Caco-2 (cell line): ENCODE data around the gene DYRK1A. TPM values are rescaled to one million over a fixed set of nuclear protein-coding genes. Genes with fewer than 3 reads are reported as not detected.

Experiments used
- BruUV-seq: library from RNA; stranded (reverse); fragments of 400-500 nt; replicated peaks from 2 replicates; lab custom pipeline; 2021; lab: Mats Ljungman, UMichigan
- CTCF ChIA-PET: fragments of 300-600 bp; sonication (Branson Sonifier 250); formaldehyde crosslinking; loops from one replicate; lab custom pipeline; 2022; ENCODE audit warnings: antibody characterized with exemption; lab: Charles Lee
- POLR2A ChIA-PET: fragments of 300-600 bp; sonication (Branson Sonifier 250); formaldehyde crosslinking; loops from one replicate; lab custom pipeline; 2022; ENCODE audit warnings: antibody characterized with exemption; lab: Charles Lee
- DNase-seq, 2 experiments: peaks; one replicate each; pipeline versions ENCODE4 v3.0.0 to v3.0.0-alpha.2; 2020 to 2022
- H3K27me3 ChIP-seq: replicated peaks from 2 replicates; pipeline ENCODE4 v1.6.0; 2011; ENCODE audit warnings: low read length; ENCODE audit not compliant: control insufficient read depth, insufficient read depth
- H3K36me3 ChIP-seq: 2 replicates; pipeline ENCODE4 v1.5.1; 2011; ENCODE audit warnings: low read length; ENCODE audit not compliant: control insufficient read depth, insufficient read depth
- H3K4me1 ChIP-seq: fragments of 250-450 bp; sonication (Bioruptor Pico); 2 replicates; pipeline ENCODE4 v1.5.1; 2020; ENCODE audit warnings: mild to moderate bottlenecking
- H3K4me3 ChIP-seq: 2 replicates; pipeline ENCODE4 v1.5.1; 2011; ENCODE audit warnings: low read depth, mild to moderate bottlenecking, control low read depth, low read length
- H3K9me3 ChIP-seq: fragments of 250-450 bp; sonication (Bioruptor Pico); 2 replicates; pipeline ENCODE4 v1.5.1; 2020; ENCODE audit warnings: mild to moderate bottlenecking, moderate library complexity
- H3K27ac Mint-ChIP-seq: one replicate; pipeline ENCODE4 v1.8.0; 2022; ENCODE audit warnings: mixed read lengths; ENCODE audit not compliant: unreplicated experiment
- H3K27me3 Mint-ChIP-seq: one replicate; pipeline ENCODE4 v1.8.0; 2022; ENCODE audit warnings: mixed read lengths; ENCODE audit not compliant: insufficient read depth, unreplicated experiment
- H3K36me3 Mint-ChIP-seq: one replicate; pipeline ENCODE4 v1.8.0; 2022; ENCODE audit warnings: mild to moderate bottlenecking, mixed read lengths; ENCODE audit not compliant: insufficient read depth, unreplicated experiment
- H3K4me1 Mint-ChIP-seq: one replicate; pipeline ENCODE4 v1.8.0; 2022; ENCODE audit warnings: low read depth, mixed read lengths; ENCODE audit not compliant: unreplicated experiment
- H3K4me3 Mint-ChIP-seq: one replicate; pipeline ENCODE4 v1.8.0; 2022; ENCODE audit warnings: mild to moderate bottlenecking, moderate library complexity, mixed read lengths; ENCODE audit not compliant: unreplicated experiment
- H3K9me3 Mint-ChIP-seq: one replicate; pipeline ENCODE4 v1.8.0; 2022; ENCODE audit warnings: mixed read lengths; ENCODE audit not compliant: unreplicated experiment
- CTCF ChIP-seq, 2 experiments: fragments of 200-600 bp in 1 of 2; IDR thresholded peaks; 1 replicate in 1 of 2; 2 replicates in 1 of 2; pipeline versions ENCODE4 v1.5.1 to v1.8.0; 2011 to 2022; ENCODE audit warnings: antibody characterized with exemption in 1 of 2, control low read depth in 1 of 2, inconsistent platforms in 1 of 2, low read depth in 1 of 2, low read length in 1 of 2, mild to moderate bottlenecking in 1 of 2, moderate library complexity in 1 of 2; ENCODE audit not compliant: insufficient read depth in 1 of 2, severe bottlenecking in 1 of 2, unreplicated experiment in 1 of 2
- intact Hi-C: fragments of 100-400 bp; cut with micrococcal nuclease; formaldehyde crosslinking; loops from one replicate; pipeline ENCODE4 v1.10.0; 2022; ENCODE audit not compliant: unreplicated experiment
- total RNA-seq: library from RNA; stranded (reverse); gene quantifications from 2 replicates; pipeline ENCODE4 v1.2.3, GENCODE V29; 2022

The DYRK1A gene
- total RNA-seq, 1 experiment from 2014 or later = 50.9 TPM

- intact Hi-C loops = loop anchor here (5.0 kb wide), 3 partner anchors 88 to 402 kb away; partner anchors contain the start of gene HLCS
Measured at GRCh38 chr21:37369307-37369854, 2.8 kb downstream of the DYRK1A start.

GRCh38 chr21:37370152-37371040 lies 3.8 kb downstream of the DYRK1A start:
- BruUV-seq = no TSS peak
- peaks cover 10% of the 10 kb centered on the region for H3K36me3 Mint-ChIP-seq
- no peaks in the 10 kb centered on the region for H3K27me3 ChIP-seq
- H3K4me1 Mint-ChIP-seq = peaks cover 35% of the 10 kb centered on the region
- H3K9me3 ChIP-seq = no peaks in the 10 kb centered on the region
- H3K36me3 ChIP-seq = no peaks in the 10 kb centered on the region
- CTCF ChIA-PET = no interaction called here
- H3K4me3 ChIP-seq = no peak overlapping the region
- intact Hi-C loops = loop anchor here (5.0 kb wide), 1 partner anchor 113 kb away; no protein-coding TSS in a partner anchor
- peak overlapping the region; percentile 38 for H3K4me3 Mint-ChIP-seq
- no peak overlapping the region for H3K27ac Mint-ChIP-seq
- H3K9me3 Mint-ChIP-seq = no peaks in the 10 kb centered on the region
- TF ChIP-seq CTCF (IDR thresholded peaks at IDR 0.05; ENCODE audit: insufficient read depth in 1 of 2, low read depth in 1 of 2, low read length in 1 of 2, severe bottlenecking in 1 of 2, unreplicated experiment in 1 of 2) = no peak
- no peak for DNase-seq
- H3K27me3 Mint-ChIP-seq = no peaks in the 10 kb centered on the region
- H3K4me1 ChIP-seq = peaks cover 36% of the 10 kb centered on the region
- POLR2A ChIA-PET = interaction anchor here (0.6 kb wide), 2 partner anchors 11 to 18 kb away, joined by 4 to 6 read pairs; no protein-coding TSS in a partner anchor

More at GRCh38 chr21:37369307-37369854, 2.8 kb downstream of the DYRK1A start:
- Histone ChIP-seq H3K27me3 (no peaks in the 10 kb centered on the region), H3K4me1 (peaks cover 42% of the 10 kb centered on the region), H3K9me3 (no peaks in the 10 kb centered on the region), H3K36me3 (no peaks in the 10 kb centered on the region), H3K4me3 (no peak overlapping the region)
- POLR2A ChIA-PET = no interaction called here
- Mint-ChIP-seq H3K36me3 (peaks cover 10% of the 10 kb centered on the region), H3K9me3 (no peaks in the 10 kb centered on the region), H3K27ac (no peak overlapping the region), H3K27me3 (no peaks in the 10 kb centered on the region), H3K4me3 (peak overlapping the region; percentile 99), H3K4me1 (peaks cover 35% of the 10 kb centered on the region)
- no peak for TF ChIP-seq CTCF (IDR thresholded peaks at IDR 0.05; ENCODE audit: insufficient read depth in 1 of 2, low read depth in 1 of 2, low read length in 1 of 2, severe bottlenecking in 1 of 2, unreplicated experiment in 1 of 2)
- BruUV-seq = TSS peak; percentile 14
- DNase-seq = no peak
- CTCF ChIA-PET = interaction anchor here (0.6 kb wide), 1 partner anchor 740 kb away, joined by 3 read pairs; no protein-coding TSS in a partner anchor

GRCh38 chr21:37371041-37371397 lies 4.4 kb downstream of the DYRK1A start:
- intact Hi-C loops = loop anchor here (5.0 kb wide), 1 partner anchor 114 kb away; no protein-coding TSS in a partner anchor

More at GRCh38 chr21:37371041-37371397, 4.4 kb downstream of the DYRK1A start:
- Histone ChIP-seq H3K4me1 (peaks cover 36% of the 10 kb centered on the region), H3K9me3 (no peaks in the 10 kb centered on the region), H3K27me3 (no peaks in the 10 kb centered on the region), H3K36me3 (no peaks in the 10 kb centered on the region), H3K4me3 (no peak overlapping the region)
- Mint-ChIP-seq H3K27me3 (no peaks in the 10 kb centered on the region), H3K27ac (no peak overlapping the region), H3K9me3 (no peaks in the 10 kb centered on the region), H3K4me1 (peaks cover 41% of the 10 kb centered on the region), H3K4me3 (no peak overlapping the region), H3K36me3 (peaks cover 15% of the 10 kb centered on the region)
- DNase-seq = no peak
- POLR2A ChIA-PET = interaction anchor here (1.0 kb wide), 1 partner anchor 15 kb away, joined by 3 read pairs; no protein-coding TSS in a partner anchor
- CTCF ChIA-PET = no interaction called here
- no TSS peak for BruUV-seq
- TF ChIP-seq CTCF (IDR thresholded peaks at IDR 0.05; ENCODE audit: insufficient read depth in 1 of 2, low read depth in 1 of 2, low read length in 1 of 2, severe bottlenecking in 1 of 2, unreplicated experiment in 1 of 2) = no peak
